Nephron (organoid): ENCODE results near the gene HMCN2.

Source experiments
- H3K27ac Mint-ChIP-seq, 3 experiments: 2 replicates each; pipeline ENCODE4 v1.8.0; 2020; ENCODE audit warnings: mixed read lengths in 3 of 3, mild to moderate bottlenecking in 2 of 3, moderate library complexity in 1 of 3
- H3K27me3 Mint-ChIP-seq: 2 replicates; pipeline ENCODE4 v1.8.0; 2021; ENCODE audit warnings: low read depth, mild to moderate bottlenecking, moderate library complexity, mixed read lengths
- H3K36me3 Mint-ChIP-seq: 2 replicates; pipeline ENCODE4 v1.8.0; 2020; ENCODE audit warnings: low read depth, mixed read lengths
- H3K4me1 Mint-ChIP-seq: 2 replicates; pipeline ENCODE4 v1.8.0; 2020; ENCODE audit warnings: mixed read lengths
- H3K4me3 Mint-ChIP-seq, 3 experiments: 2 replicates each; pipeline ENCODE4 v1.8.0; 2020; ENCODE audit warnings: mild to moderate bottlenecking in 3 of 3, mixed read lengths in 3 of 3, moderate library complexity in 2 of 3
- H3K9me3 Mint-ChIP-seq: 2 replicates; pipeline ENCODE4 v1.8.0; 2020; ENCODE audit warnings: mixed read lengths
- CTCF ChIP-seq, 3 experiments: fragments of 200-600 bp; sonication (generic); IDR thresholded peaks; one replicate each; pipeline ENCODE4 v1.5.0; 2021; ENCODE audit warnings: antibody characterized with exemption in 3 of 3; ENCODE audit not compliant: unreplicated experiment in 3 of 3

HMCN2 gene

GRCh38 chr9:130437011-130437789 lies 171.6 kb downstream of the HMCN2 start:
- no peak for TF ChIP-seq CTCF (IDR thresholded peaks at IDR 0.05; ENCODE audit: unreplicated experiment in 3 of 3)
- H3K27me3 Mint-ChIP-seq, result peaks cover 48% of the 10 kb centered on the region
- H3K9me3 Mint-ChIP-seq, result peaks cover 20% of the 10 kb centered on the region
- H3K27ac Mint-ChIP-seq, result peak overlapping the region in 2 of 3 experiments; percentile 31 to 65
- peaks cover 8% of the 10 kb centered on the region for H3K36me3 Mint-ChIP-seq
- peaks cover 4% of the 10 kb centered on the region for H3K4me1 Mint-ChIP-seq
- H3K4me3 Mint-ChIP-seq, result no peak overlapping the region

- peaks cover 21% of the 10 kb centered on the region for H3K9me3 Mint-ChIP-seq
- H3K27me3 Mint-ChIP-seq, result peaks cover 39% of the 10 kb centered on the region
- no peak overlapping the region for H3K4me3 Mint-ChIP-seq
- peaks cover 4% of the 10 kb centered on the region for H3K4me1 Mint-ChIP-seq
- H3K27ac Mint-ChIP-seq, result no peak overlapping the region
- peaks cover 8% of the 10 kb centered on the region for H3K36me3 Mint-ChIP-seq
- TF ChIP-seq CTCF (IDR thresholded peaks at IDR 0.05; ENCODE audit: unreplicated experiment in 3 of 3), result no peak
These were observed 172.9 kb downstream of the HMCN2 start for GRCh38 chr9:130438382-130438981.

DNA sequence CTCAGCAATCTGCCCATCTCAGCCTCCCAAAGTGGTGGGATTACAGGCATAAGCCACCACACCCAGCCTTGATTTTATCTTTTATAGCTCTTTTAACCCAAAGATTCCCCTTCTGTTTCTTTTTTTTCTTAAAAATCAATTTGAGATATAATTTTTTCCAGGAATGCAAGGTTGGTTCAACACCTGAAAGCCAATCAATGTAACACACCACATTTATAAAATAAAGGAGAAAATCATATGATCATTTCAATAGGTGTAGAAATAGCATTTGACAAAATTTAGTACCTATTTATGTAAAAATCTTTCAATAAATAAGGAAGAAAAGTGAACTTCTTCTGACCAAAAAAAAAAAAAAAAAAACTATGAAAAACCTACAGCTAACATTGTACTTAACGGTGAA lies 175.5 kb downstream of the HMCN2 start:
- Mint-ChIP-seq H3K4me1 (peaks cover 5% of the 10 kb centered on the region), H3K27me3 (peaks cover 38% of the 10 kb centered on the region), H3K27ac (no peak overlapping the region), H3K36me3 (peaks cover 8% of the 10 kb centered on the region), H3K9me3 (peaks cover 21% of the 10 kb centered on the region), H3K4me3 (peak overlapping the region in 1 of 3 experiments; percentile 17)
- TF ChIP-seq CTCF (IDR thresholded peaks at IDR 0.05; ENCODE audit: unreplicated experiment in 3 of 3), result no peak

DNA sequence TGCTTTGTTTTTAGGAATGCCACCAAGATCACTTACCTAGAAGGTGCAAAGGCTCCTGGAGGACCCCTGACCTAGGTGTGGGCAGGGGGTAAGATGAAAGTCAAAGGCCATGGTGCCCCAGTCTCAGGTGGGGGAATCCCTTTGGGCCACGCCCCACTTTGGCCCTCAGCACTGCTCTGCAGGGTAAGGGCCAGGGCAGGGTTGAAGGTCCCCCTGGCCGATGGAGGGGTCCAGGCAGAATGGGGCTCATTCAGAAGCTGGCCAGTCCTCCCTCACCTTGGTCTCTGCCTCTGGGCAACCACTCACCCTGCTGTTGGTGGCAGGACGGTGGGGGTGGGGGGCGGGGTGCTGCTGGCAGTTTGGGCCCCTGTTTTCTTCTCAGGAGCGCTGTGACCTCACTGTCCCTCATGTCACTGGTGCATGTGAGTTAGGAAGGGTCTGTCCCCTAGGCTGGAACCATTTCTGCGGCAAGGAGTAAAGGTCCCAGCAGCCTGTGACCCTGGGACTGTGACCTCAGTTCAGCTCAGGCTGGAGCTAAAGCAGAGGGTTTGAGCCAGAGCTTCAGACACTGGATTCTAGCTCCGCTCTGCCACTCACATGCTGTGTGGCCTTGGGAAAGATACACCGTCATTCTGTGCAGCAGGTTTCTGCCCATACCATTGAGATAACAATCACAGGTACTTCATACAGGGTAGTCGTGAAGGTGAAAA lies 177.3 kb downstream of the HMCN2 start:
- peak overlapping the region in 2 of 3 experiments; percentile 69 to 75 for H3K4me3 Mint-ChIP-seq
- peaks cover 23% of the 10 kb centered on the region for H3K4me1 Mint-ChIP-seq
- H3K9me3 Mint-ChIP-seq, result peaks cover 21% of the 10 kb centered on the region

DNA sequence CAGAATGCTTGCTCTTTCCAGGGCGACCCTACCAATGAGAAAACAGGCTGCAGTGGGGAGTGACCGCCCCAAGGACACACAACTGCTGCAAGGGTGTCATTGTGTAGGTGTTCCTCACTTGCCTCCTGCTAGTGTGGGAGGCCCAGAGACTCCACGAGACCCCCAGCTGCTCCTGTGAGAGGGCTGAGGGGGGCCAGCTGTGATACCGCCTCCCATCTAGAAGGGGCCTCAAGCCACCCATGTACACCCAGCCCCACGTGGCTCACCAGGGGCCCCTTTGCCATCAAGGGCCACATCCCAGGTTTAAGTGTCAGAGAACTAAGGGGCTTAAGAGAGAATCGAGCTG lies 177.9 kb downstream of the HMCN2 start:
- Mint-ChIP-seq H3K4me1 (peaks cover 28% of the 10 kb centered on the region), H3K9me3 (peaks cover 21% of the 10 kb centered on the region), H3K27ac (peak overlapping the region in 2 of 3 experiments; percentile 35 to 47), H3K4me3 (peak overlapping the region; percentile 69 to 82 (median 75)), H3K36me3 (peaks cover 8% of the 10 kb centered on the region), H3K27me3 (peaks cover 39% of the 10 kb centered on the region)
- TF ChIP-seq CTCF (IDR thresholded peaks at IDR 0.05; ENCODE audit: unreplicated experiment in 3 of 3), result no peak

More for the DNA sequence above, 177.3 kb downstream of the HMCN2 start:
- Mint-ChIP-seq H3K27ac (no peak overlapping the region), H3K27me3 (peaks cover 35% of the 10 kb centered on the region), H3K36me3 (peaks cover 8% of the 10 kb centered on the region)
- TF ChIP-seq CTCF (IDR thresholded peaks at IDR 0.05; ENCODE audit: unreplicated experiment in 3 of 3), result no peak
